NCI-H446 treated with DMSO at 0.1 percent for 48 hours (cell line): ENCODE data around the gene SHCBP1.
"Not testable (repeated sequence)": the region's sequence is repeated elsewhere in the genome, so short reads cannot be mapped to it uniquely, and the experiment has no call there.

Experiments used
- DNase-seq: peaks from one replicate; lab custom pipeline; 2025; lab: John Stamatoyannopoulos, UW

Gene SHCBP1, protein sequence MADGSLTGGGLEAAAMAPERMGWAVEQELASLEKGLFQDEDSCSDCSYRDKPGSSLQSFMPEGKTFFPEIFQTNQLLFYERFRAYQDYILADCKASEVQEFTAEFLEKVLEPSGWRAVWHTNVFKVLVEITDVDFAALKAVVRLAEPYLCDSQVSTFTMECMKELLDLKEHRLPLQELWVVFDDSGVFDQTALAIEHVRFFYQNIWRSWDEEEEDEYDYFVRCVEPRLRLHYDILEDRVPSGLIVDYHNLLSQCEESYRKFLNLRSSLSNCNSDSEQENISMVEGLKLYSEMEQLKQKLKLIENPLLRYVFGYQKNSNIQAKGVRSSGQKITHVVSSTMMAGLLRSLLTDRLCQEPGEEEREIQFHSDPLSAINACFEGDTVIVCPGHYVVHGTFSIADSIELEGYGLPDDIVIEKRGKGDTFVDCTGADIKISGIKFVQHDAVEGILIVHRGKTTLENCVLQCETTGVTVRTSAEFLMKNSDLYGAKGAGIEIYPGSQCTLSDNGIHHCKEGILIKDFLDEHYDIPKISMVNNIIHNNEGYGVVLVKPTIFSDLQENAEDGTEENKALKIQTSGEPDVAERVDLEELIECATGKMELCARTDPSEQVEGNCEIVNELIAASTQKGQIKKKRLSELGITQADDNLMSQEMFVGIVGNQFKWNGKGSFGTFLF

DNA sequence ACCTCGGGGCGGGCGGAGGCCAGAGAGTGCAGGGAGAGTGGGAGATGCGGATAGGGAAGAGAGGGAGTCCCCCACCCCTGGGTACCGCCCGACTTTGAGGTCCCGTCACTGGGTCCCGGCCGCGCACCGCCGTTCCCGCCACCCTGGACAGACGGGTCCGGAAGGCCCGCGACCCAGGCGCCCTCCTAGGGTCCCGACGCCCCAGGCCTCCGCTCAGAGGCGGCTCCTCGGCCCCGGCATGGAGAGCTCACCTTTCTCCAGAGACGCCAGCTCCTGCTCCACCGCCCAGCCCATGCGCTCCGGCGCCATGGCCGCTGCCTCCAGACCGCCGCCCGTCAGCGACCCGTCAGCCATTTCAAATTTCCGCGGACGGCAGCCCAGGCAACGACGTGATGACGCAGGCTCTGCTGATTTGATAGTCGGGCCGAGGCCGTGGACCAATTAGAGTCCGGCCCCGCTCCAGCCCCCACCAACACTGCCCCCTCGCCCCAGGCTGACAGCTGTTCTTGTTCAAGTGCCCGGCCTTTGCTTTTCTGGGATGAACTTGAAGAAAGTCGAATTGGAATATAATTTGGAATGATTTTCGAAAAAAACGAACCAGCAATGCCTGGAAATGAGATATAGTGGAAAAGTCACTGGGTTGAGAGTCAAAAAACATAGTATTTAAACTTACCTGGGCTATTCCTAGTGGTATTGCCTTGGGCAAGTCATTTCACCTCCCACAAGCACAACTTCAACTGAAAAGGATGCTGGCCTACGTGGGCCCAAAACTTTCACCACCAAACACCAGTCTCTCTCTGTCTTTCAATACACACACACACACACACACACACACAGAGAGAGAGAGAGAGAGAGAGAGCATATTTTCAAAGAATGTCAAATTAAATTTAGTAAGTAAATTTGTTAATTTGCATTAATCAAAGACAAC is at the start of gene SHCBP1:
SHCBP1 (minus strand) TSS at position 374 of the 928 bp plus-strand sequence; CDS start at position 354, 20 bp downstream.
- DNase-seq: peak; percentile 65

DNA sequence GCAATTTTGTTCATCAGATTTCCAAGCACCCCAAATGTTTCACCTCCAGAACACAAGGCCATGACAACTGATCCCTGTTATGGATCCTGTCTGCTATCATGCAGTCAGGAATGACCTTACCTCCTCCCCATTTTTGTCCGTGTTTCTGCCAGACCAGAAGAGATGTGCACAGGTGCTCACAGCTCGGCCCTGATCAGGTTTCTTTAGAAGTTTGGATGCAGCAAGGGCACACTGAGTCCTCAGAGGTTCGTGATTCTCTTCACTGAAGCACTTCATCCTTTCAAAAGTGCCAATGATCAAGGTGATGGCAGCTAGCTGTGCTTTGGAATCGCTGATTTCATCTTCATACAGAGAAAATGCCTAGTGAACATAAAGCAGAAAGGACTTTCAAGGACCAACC is 40.9 kb upstream of the SHCBP1 start:
- no peak for DNase-seq

DNA sequence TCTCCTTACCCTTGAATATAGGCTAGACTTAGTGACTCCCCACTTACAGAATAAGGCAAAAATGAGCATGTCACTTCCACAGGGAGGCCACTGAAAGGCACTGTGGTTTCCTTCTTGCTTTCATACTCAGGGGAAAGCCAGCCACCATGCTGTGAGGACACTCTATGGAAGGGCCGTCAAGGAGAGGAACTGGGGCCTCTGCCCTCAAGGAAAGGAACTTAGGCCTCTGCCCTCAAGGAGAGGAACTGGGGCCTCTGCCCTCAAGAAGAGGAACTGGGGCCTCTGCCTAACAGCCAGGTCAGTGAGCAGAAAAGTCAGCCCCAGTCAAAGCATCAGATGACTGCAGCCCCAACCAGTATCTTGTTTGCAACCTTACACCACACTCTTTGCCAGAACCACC is 37.7 kb upstream of the SHCBP1 start:
- no peak for DNase-seq

DNA sequence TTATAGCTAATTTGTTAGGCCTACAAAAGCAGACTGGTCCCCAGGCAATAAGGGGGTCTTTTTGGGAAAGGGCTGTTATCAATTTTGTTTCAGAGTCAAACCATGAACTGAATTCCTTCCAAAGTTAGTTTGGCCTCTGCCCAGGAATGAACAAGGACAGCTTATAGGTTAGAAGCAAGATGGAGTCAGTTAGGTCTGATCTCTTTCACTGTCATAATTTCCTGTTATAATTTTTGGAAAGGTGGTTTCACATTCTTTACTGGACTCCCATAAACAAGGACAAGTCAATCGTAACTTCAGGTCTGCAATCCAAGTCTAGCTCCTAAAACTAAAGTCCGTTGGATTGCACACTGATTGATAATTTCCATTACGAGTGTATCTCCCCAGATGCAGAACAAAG is 30.1 kb upstream of the SHCBP1 start:
- no peak for DNase-seq

DNA sequence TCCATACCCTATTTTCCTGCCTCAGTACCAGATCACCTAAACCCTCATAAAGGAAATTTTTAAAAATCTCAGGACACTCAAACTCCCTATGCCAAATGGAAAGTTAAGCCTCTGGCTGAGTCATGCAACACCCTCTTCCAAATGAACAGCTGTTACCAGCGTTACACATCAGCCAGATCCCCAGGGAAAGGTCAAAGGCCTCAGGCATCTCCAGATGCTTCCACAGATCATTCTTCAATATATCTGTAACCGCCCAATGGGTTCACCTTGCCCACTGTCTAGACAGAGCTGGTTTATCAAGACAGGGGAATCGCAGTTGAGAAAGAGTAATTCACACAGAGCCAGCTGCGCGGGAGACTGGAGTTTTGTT is 29.1 kb upstream of the SHCBP1 start:
- DNase-seq: no peak

DNA sequence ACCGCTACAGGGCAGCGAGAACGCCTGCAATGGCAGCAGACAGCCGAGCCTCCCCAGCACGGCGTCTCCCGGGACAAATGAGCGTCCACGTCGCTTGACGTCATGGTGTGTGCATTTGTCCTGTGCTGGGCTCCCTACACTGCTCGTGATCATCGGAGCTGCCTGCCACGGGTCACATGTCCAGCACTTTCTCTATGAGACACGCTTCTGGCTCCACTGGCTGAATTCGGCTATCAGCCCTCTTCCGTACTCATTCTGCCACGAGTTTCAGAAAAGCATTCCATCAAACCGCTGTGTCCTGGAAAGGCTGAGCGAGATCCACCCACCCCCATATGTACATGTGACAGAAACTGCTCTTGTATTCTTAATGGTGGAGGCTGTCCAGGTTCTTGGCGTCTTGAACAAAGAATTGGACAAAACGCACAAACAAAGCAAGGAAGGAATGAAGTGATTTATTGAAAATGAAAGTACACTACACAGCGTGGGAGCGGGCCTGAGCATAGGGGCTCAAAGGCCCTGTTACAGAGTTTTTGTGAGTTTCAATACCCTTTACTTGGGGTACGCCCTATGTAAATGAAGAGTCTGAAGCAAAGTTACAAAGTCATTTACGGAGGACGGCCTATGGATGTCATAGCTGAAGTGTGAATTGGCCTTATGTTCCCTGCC is 28.5 kb upstream of the SHCBP1 start:
- no peak for DNase-seq

DNA sequence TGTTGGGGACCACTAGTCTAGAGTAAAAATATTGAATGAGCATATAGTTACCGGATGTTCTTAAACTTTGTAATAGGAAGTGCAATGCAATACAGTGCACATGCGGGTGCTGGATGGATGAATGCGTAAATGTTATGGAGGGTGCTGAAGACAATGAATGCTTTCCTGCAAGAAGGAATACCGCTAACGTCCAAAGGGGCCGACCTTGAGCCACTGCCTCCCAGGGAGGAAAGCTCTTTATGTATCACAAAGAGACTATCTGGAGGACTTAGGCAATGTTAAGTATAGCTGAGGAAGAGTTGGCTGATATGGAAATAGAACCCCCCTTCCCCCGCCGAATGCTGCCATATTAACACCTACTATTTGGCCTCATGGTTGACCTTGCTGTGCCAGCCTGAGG is 27.5 kb upstream of the SHCBP1 start:
- no peak for DNase-seq

DNA sequence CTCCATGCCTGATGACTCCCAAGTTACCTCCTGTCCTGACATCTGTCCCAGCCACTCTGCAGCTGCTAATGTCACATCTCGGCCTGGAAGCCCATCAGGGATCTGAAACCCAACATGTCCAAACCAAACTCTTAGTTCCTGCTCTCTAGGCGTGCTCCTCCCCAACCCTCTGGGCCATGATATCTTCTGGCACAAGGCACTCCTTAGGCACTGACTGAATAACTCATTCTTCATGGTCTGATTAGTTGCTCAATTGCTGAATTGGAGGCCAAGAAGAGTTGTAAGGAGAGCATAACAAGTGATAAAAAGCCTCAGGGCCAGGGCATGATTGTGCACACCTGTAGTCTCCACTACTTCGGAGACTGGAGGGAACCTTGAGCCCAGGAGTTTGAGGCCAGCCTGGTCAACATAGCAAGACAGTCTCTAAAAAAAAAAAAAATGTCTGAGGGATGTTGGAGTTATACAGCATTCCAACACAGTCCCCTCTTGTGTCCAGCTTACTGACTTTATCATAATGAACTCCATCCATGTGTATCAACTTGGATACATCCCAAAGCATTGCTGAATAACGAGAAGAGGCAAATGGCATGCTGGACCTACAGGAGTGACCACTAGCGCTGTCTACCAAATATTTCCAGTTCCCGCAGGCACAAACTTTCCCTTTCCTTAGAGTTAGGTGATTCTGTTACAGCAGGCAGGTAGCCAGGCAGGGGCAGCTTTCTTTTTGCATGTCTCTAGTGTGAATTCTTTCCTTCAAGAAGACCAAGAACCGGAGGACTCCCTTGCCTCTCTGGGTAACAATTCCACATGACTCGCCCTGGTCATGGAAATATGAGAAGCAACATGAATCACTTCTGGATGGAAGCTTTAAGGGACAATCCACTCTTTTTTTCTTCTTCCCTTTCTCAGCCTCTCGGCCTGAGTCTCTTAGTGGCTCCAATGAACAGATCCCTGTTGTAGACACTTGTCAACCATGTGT is 18.1 kb upstream of the SHCBP1 start:
- DNase-seq: no peak

DNA sequence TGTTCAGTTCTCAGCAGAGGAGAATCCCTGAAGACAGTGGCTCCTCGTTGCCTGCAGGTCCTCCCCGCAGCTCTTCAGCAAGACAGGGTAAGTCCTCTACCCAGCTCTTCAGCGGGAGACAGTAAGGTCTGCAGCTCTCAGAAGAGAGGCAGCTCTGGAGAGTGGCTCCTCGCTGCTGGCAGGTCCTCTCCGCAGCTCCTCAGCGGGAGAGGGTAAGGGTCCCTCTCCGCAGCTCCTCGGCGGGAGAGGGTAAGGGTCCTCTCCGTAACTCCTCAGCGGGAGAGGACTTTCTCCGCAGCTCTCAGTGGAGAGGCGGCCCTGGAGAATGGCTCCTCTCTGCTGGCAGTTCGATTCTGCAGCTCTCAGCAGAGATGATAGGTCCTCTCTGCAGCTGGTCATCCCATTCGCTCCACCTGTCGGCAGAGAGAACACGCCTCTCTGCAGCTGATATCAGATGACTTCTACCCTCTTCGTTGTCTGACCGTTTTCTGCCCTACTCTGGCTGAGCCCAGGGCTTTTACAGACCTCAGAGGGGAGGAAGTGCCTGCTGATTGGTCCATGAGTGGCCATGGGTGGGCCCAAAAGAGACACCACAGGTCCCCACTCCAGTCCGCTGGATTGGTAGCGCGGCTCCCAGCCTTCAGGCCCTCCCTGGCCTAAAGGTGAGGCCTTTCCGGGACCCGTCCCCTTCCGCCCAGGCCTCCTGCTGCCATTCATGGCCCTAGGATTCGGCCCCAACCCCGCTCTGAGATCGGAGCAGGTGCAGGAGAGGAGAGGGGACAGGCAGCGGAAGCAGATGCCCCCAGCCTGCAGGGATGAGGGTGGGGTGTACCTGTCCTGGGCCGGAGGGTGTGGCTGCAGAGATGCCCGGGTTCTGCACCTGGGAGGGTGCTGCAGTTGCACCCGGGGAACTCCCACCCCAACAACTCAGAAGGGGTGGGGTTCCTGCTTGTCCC is 11.9 kb upstream of the SHCBP1 start:
- DNase-seq: no peak

DNA sequence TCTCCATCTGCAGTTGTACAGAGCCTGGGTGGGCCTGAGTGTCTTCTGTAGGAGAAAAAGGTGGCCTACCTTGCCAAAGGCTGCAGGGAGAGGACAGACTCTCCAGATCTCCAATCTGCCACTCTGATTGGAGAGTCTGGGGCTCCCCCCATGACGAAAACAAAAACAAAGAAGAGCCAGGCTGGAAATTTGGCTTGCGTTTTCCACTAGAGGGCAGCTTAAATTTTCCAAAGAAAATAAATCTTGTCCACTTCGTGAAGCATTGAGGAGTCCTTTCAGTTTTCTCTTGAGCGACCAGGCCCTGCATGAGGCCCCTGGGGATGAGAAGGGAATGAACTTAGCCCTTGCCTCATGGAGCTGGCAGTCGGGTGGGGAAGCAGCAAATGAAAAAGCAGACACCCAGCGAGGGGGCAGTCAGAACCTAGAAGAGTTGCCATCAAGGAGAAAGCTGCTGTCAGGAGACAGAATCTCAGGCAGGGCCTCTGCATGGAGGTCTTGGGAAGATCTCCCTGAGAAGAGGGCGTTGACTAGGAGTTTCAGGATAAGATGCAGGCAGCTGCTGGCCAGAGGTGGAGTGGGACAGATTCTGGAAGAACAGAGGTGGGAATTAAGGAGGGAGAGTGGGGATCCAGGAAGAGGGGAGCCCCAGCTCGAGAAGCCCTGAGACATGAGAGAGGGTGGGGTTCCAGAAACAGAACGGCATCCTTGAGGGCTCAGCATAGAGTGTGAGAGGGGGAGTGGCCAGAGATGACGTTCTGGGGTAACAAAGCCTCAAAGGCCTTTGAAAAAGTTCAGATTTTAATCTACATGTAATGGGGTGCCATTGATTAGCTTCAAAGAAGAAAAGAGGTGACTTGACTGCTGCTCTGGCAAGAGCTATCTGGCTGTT is 8.4 kb upstream of the SHCBP1 start:
- DNase-seq: no peak

DNA sequence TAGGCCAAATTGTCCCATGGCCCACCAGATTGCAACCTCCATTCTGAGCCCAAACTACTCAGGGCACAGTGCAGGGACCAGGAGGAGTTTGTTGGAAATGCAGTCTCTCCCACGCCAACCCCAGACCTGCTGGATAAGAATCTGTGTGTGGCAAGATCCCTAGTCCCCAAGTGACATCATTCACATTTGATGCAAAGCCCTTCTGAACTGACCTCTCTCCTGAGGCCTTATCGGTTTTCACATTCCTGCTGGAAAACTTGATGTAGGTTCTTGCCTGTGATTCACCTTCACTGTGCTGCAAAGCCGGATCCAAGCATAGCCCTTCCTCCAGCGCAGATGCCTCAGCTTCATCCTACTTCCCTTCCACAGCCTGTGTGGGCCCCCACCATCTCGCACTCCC is 6.6 kb upstream of the SHCBP1 start:
- no peak for DNase-seq

DNA sequence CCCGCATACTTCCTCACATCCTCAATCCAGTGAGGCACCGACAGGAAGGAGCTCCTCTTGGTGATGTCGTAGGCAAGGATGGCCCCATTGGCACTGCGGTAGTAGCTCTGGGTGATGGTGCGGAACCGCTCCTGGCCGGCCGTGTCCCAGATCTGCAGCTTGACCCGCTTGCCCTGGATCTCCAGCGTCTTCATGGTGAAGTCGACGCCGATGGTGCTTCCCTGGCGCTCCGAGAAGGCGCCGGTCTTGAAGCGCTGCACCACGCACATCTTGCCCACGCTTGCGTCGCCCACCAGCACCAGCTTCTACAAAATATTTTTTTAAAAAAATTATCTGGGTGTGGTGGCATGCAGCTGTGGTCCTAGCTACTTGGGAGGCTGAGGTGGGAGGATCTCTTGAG is 5.5 kb upstream of the SHCBP1 start:
- DNase-seq: not testable (repeated sequence)

DNA sequence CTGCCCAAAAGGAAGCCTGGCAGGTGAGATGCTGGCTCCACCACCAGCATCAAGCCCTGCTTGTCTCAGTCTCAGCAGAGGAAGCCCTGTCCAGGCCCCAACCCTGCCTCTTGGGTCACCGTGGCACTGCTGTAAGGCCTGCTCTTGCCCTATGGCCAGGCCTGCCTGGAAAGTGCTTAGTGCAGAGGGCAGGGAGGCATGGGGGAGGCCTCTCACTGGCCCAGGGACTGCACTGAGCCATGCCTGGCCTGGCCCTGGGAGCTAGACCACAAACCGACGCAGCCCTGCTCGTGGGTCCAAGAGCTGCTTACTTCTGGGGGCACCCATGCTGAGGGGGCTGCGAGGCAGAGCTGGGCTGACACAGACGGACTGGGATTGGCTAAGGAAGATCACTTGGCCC is 3.7 kb upstream of the SHCBP1 start:
- DNase-seq: not testable (repeated sequence)

DNA sequence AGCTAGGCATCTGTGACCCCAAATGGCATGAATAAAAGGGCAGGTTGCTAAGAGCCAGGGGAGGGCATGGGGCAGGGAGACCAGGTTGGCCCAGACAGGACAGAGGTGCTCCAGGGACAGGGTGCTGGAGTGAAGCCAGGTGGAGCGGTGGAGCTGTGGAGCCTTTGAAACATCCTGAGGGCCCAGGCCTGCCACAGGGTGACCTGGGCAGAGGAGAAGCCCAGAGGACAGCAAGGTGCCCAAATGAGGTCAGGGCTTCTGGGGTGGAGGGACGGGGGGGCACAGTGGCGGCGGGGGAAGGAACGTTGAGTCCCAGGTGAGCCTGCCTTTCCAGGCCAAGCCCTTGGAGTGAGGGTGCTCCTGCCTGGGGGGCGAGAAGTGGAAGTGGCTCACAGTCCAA is 2.5 kb upstream of the SHCBP1 start:
- not testable (repeated sequence) for DNase-seq

DNA sequence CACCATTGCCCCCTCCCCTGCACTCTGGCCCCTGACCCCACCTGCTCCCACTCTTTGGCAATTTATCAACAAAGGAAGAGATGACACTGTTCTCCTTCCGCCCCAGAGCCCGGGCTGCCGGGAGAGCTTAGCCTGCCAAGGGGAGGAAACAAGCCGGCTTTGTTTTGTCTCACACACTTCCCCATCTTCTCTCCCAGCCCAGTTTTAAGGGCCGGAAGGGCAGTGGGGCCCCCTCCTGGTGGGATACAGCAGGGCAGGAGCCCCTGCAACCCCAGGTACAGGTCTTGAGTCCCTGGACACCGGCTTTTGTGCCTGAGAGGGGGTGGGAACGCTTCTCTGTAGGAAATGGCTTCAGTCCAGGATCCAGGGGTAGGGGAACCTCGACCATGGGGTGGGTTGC is 2.1 kb upstream of the SHCBP1 start:
- DNase-seq: not testable (repeated sequence)

DNA sequence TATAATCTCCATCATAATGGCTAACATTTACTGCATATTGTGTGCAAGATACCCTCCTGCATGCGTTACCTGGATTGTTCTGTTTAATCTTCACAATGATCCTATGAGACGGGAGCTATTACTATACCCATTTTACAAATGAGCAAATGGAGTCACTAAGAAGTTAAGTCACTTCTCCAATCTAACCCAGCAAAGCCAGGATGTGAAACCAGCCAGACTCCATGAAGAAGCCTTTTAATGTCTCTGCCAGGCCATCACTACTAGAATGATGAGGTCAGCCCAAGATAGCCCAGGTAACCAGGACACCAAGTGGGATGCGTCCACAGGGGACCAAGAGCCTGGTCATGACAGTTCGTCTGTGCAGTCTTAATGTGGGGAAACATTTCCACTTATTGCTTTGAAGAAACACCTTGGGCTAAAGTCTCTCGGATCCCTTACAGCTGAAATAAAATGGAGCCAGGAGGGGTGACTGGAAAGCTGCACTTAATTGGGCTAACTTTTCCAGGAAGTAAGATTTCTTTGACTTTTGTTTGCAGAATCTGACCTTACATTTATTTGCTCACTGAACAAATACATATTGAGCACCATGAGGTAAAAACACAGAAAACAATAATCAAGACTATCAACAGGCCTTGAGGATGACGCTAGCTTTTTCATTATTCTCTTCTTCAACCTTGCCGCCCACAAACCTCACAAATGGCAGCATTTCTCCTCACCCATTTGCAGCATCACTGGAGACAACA is 926 bp upstream of the SHCBP1 start:
- no peak for DNase-seq

DNA sequence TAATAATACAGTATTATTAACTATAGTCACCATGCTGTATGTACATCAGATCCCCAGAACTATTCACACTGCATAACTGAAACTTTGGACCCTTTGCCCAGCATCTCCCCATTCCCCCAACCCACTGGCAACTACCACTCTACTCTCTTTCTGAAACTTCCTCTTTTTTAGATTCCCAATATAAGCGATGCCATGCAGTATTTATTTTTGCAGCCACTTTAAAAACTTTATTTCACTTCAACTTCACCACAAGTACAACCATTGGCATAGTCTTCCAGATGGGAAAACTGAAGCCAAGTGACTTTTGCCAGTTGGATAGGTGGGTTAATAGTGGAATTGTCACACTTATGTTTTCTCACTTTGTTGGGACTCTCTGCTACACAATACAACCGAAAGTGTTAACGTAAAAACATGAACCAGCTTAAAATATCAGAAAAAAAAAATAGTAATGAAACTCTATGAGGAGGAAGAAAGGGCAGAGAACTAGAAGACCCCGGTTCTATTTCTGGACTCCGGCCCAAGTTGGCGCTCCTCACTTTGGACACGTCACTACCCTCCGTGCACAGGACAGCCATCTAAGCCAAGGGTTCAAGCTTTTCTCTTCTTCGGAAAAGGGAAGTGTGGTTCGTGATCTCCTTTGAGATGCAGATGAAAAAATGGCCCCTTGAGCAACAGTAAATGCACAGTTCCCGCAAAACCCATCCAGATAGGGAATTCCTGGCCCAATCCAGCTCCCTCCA is 743 bp downstream of the SHCBP1 start:
- DNase-seq: no peak
